GM19397 (cell line): ENCODE results near the gene FSTL4.

Experiments
- ATAC-seq: cut with Tn5 transposase; IDR thresholded peaks from one replicate; pipeline ENCODE4 v1.9.1; 2021; ENCODE audit warnings: mild to moderate bottlenecking, moderate library complexity; ENCODE audit not compliant: unreplicated experiment

FSTL4 gene

GRCh38 chr5:133253070-133253469, 359.3 kb downstream of the FSTL4 start:
- no peak for ATAC-seq

- no peak for ATAC-seq
Observed at GRCh38 chr5:133252133-133252480, 360.2 kb downstream of the FSTL4 start.

- ATAC-seq = no peak
Observed at GRCh38 chr5:133251296-133252132, 360.8 kb downstream of the FSTL4 start.

DNA sequence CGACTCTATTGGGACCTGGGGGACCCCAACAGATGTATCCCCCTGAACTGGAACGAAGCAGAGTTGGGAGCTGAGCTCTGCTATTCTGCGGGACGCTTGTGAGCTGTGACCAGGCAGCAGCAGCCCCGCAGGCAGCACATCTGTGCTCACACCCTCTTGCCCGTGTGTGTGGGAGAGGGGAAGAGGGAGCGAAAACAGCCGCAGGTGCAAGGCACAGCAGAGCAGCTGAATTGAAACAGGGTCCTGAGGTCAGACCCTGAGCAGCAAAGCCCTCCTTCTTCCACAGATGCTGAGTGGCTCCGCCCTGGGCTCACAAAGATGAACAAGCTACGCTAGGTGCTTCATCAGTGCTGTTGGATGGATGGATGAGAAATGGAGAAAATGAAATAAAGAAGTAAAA, 361.8 kb downstream of the FSTL4 start:
- ATAC-seq = no peak

- no peak for ATAC-seq
Observed at GRCh38 chr5:133249593-133249992, 362.7 kb downstream of the FSTL4 start.

DNA sequence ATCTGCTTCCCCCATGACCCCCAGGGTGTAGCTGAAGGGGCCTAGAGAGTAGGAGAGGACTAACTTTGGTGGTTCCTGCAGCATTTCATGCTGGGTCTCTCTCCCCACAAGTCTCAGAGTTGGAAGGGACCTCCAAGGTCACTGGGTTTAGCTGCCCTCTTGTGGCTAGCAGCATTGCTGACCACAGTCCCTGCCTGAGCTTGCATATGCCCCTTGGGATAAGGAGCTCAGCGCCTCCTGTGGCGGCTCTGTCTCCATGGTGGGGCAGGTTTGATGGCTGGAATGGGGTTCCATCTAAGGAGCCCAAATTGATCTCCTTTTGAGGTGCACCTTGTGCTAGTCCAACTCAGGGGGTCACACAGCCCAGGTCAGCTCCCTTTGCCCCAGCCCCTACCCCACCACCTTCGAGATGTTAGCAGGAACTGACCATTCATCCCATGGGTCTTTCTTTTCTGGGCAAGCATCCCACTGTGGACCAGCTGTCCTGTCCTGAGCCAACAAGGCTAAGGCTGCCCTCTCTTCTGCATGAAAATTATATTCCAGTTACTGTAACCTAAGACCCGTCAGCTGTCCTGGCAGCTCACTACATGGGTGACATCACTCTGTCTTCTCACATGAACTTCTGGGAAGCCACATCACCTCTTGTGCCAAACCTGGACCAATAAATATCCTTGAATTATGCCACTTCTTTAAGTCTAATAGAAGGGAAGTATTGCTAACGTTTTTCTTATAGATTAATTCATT, 364.3 kb downstream of the FSTL4 start:
- ATAC-seq = no peak

DNA sequence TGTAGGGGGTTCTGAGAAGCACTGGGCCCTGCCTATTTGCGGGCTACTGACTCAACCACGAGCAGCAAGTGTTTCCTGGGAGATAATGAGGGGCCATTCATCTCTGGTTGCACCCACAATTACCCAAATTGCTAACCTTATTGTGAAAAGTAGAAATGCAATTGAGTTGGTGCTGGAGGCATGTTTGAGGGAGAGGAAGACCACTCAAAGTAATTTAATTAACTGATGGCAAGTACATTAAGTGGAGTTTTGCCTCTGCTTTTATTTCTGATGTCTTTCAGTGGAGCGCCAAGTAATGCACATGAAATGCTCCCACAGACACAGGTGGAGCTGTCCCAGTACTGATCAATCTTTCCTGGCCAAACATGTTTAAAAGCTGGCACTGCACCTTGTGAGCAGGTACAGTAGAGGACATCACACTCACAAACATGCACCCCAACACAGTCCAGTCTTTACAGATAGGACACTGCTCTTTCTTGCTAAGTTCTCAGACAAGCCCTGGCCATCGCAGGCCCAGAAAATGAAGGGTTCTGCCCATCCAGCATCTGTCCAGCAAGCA, 365.1 kb downstream of the FSTL4 start:
- ATAC-seq = no peak

- ATAC-seq = no peak
Observed at GRCh38 chr5:133246376-133247150, 365.8 kb downstream of the FSTL4 start.

DNA sequence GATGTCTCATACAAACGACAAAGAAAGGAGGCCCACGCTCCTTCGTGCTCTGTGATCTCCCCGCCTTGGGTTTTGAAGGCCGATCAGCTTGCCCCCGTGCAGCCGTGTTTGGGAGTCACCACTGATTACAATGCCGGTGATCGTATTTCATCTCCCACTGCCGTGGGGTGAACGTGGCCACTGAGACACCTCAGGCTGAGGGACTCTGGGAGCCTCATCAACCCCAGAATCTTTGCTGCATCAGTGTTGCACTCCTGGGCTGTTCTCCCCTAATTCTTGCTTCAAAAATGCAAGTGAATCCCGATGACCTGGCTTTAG, 366.3 kb downstream of the FSTL4 start:
- no peak for ATAC-seq

GRCh38 chr5:133245191-133246052, 366.9 kb downstream of the FSTL4 start:
- ATAC-seq = no peak

DNA sequence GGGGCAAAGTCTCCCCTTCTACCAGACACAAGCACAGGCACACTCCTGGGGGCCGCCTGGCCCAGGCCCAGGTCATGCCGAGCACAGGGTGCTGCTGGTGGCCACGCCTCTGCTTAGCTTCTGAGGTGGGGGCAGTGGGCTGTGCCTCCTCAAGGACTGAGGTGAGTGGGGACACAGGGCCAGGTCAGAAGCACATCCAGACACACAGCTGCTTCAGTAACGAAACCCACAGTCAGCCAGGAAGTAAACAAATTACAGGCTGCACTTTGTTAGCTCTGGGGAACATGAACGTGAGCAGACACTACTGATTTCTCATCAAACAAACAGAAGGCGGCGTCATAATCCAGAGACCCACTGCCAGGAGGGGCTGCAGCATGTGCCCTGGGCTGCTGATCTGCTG, 368.1 kb downstream of the FSTL4 start:
- ATAC-seq = peak; percentile 62

GRCh38 chr5:133243196-133243595, 369.1 kb downstream of the FSTL4 start:
- ATAC-seq = no peak

DNA sequence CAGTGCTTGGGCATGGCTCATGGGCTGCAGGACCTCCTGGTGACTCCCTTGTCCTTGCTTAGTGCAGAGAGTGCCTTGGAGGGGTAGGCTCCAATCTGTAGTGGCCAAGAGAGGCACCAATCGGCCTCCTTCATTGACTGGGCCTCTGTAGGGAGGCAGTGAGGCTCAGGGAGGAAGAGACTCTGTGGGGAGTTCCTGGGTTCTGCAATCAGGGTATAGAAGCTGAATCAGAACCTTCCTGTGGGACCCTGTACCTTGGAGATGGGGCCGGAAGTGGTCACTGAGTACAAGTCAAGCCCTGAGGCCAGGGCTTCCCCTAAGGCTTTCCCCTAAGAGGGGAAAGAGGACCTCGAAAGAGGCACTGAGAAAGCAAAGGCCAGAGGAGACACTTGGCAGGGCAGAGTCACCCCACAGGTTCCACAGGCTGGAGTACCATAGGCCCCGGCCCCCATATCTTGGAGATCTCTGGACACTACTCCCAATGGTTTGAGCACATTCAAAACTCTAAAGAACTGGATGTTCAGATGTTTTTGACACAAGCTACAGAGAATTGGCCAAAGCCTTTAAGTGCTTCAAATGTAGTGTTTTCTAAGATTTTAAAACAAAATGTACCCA, 370.0 kb downstream of the FSTL4 start:
- ATAC-seq = no peak

DNA sequence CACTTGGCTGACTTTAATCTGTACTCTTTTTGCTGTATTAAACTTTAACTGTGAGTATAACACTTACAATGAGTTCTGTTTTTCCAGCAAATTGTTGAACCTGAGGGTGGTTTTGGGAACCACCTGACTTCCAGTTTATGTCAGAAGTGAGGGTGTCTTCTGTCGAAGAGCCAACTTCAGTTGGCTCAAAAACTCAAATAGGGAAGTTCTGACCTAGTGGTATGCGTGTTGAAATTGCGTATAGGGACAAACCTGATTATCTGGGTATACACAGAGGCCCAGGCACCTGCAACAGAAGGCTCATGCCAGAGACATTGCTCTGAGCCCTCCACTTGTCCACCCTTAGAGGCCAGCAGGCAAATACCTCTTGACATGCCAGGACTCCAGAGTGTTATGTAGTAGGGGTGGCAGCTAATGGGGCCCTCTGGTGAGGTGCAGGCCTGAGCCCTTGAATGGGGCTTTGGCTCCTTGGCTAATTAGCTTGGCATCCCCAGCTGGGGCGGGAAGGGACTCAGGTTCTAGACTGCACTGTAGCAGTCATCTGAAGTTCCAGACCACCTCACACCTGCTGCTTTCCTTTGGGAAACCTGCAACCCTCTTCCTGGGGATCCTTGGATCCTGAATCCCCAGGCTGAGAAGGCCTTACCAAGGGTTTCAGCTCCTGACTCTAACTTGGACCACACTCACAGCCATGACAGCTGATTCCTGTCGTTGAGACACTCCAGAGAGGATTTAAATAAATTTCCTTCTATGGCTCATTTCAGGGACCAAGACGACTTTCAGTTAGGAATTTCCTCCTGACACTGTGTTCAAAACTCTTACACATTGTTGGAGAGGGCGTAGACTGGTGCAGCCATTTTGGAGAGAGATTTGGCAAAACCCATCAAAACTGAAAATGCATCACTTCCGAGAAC, 370.9 kb downstream of the FSTL4 start:
- ATAC-seq = no peak

GRCh38 chr5:133240425-133241091, 371.8 kb downstream of the FSTL4 start:
- ATAC-seq = no peak

DNA sequence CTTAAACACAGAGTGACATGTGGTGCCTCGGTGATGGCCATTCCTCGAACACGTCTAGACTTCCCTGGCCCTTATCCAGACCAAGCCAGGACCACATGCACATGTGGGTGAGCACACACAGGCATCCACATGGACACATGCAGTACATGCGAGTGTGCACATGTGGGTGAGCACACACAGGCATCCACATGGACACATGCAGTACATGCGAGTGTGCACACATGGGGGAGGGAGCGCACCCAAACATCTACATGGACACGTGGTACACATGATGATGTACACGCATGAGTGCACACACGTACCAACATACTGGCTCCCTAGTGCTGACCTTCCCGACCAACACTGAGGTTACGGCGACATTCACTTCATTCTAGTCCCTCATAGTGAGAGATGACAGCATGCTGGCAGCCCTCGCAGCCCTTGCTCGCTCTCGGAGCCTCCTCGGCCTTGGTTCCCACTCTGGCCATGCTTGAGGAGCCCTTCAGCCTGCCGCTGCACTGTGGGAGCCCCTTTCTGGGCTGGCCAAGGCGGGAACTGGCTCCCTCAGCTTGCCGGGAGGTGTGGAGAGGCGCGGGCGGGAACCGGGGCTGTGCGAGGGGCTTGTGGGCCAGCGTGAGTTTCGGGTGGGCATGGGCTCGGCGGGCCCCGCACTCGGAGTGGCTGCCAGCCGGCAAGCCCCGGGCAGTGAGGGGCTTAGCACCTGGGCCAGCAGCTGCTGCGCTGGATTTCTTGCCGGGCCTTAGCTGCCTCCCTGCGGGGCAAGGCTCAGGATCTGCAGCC, 373.7 kb downstream of the FSTL4 start:
- no peak for ATAC-seq

DNA sequence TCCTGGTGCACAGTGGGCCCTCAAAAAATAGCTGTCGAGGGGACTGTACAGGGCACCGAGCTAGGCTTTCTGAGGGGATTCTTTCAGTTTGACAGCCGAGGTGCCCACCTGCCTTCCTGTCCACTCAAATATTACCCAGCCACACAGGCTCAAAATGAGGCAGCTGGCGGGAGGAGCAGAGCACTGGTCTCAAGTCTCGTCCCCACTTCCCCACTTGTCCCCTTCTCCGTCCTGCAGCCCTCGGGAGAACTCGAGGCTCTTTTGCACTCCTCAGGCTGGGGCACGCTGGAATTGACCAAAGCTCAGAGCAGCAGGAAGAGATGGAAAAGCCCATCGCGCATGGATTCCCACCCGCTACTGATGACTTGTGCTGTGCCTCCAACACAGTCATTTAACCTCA, 375.4 kb downstream of the FSTL4 start:
- ATAC-seq = no peak

DNA sequence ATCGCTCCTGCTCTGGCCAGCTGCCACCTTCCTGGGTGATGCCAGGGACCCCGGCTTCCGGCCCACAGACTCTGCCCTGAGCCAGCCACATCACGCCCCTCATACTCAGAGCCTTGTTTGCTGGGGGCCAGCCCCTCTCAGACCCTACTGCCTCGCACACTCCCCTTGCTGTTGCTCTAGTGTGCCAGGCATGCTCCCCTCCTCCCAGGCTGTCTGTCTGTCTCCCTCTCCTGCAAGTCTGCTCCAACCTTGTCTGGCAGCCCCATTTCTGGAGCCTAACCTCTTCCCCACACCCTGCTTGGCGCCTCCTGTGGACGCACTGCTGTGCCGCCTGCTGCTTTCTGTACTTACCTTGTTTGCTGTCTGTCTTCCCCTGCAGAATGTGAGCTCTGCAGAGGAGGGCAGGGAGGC, 375.8 kb downstream of the FSTL4 start:
- no peak for ATAC-seq
